Thyroid gland (tissue), 4 donors: ENCODE measurements around the gene GET4.

ENCODE experiments used
- CTCF ChIP-seq, 6 experiments: fragments of 200-600 bp in 3 of 6; fragments of 450-650 bp in 3 of 6; sonication (generic) in 3 of 6; IDR thresholded peaks; one replicate each; pipeline ENCODE4 v1.5.1; 2016 to 2019; ENCODE audit warnings: antibody characterized with exemption in 6 of 6, mild to moderate bottlenecking in 2 of 6, inconsistent platforms in 1 of 6, moderate library complexity in 1 of 6
- POLR2A ChIP-seq, 2 donors: fragments of 450-650 bp; IDR thresholded peaks; one replicate each; pipeline ENCODE4 v1.6.1; 2017; ENCODE audit warnings: antibody characterized with exemption in 2 of 2, mild to moderate bottlenecking in 2 of 2, moderate library complexity in 1 of 2

GRCh38 chr7:845731-846130 lies 30.6 kb upstream of the GET4 start:
- no peak for TF ChIP-seq POLR2A (IDR thresholded peaks at IDR 0.05)
- no peak for TF ChIP-seq CTCF (IDR thresholded peaks at IDR 0.05)
